HepG2 (cell line): ENCODE measurements around the gene NOBOX. TPM values are rescaled to one million over a fixed set of nuclear protein-coding genes. Genes with fewer than 3 reads are reported as not detected.
"Not testable (repeated sequence)": the region's sequence is repeated elsewhere in the genome, so short reads cannot be mapped to it uniquely, and the experiment has no call there.

ENCODE experiments used
- ATAC-seq: fragments of 200-7000 bp; cut with Tn5 transposase; 3 replicates; pipeline ENCODE4 v1.9.1; 2020; ENCODE audit warnings: mild to moderate bottlenecking, moderate library complexity
- BruUV-seq: library from RNA; stranded (reverse); fragments of 400-500 nt; replicated peaks from 2 replicates; lab custom pipeline; 2021; lab: Mats Ljungman, UMichigan
- CTCF ChIA-PET: fragments of 300-600 bp; formaldehyde crosslinking; extraction: SDS; loops from one replicate; lab custom pipeline; 2021; ENCODE audit warnings: low total read pairs, inconsistent platforms, low intra/inter-chr PET ratio; lab: Yijun Ruan, JAX
- POLR2A ChIA-PET: fragments of 350-600 bp; sonication (Branson Sonifier 250); formaldehyde crosslinking; loops from one replicate; lab custom pipeline; 2020; ENCODE audit warnings: antibody characterized with exemption, inconsistent platforms; lab: Yijun Ruan, JAX
- DNase-seq: peaks from one replicate; pipeline ENCODE4 v3.0.0-alpha.2; 2015; ENCODE audit warnings: low spot score
- FAIRE-seq: peaks from 3 replicates; lab custom pipeline; 2011; peaks lifted over from hg19 to GRCh38; lab: Jason Lieb, UNC
- H2AFZ ChIP-seq: one replicate; pipeline ENCODE4 v1.6.1; 2011; ENCODE audit warnings: low read length, inconsistent platforms
- H3K27ac ChIP-seq: fragments of 300-600 bp; 3 replicates; pipeline ENCODE4 v1.8.0; 2011; ENCODE audit warnings: mixed run types, mild to moderate bottlenecking, mixed read lengths, low read length, inconsistent platforms; ENCODE audit not compliant: insufficient read depth; ENCODE audit errors: extremely low read length
- H3K27me3 ChIP-seq, 2 experiments: fragments of 200-600 bp in 1 of 2; 2 replicates in 1 of 2; 3 replicates in 1 of 2; pipeline versions ENCODE4 v1.6.0 to v1.8.0; 2011; ENCODE audit warnings: low read length in 2 of 2, mild to moderate bottlenecking in 2 of 2, moderate library complexity in 2 of 2, inconsistent platforms in 1 of 2; ENCODE audit not compliant: insufficient read depth in 2 of 2, control insufficient read depth in 1 of 2
- H3K36me3 ChIP-seq, 2 experiments: fragments of 200-600 bp in 1 of 2; replicated peaks in 1 of 2; 2 replicates in 1 of 2; 3 replicates in 1 of 2; pipeline versions ENCODE4 v1.5.1 to v1.8.0; 2011; ENCODE audit warnings: low read length in 2 of 2, inconsistent platforms in 1 of 2; ENCODE audit not compliant: insufficient read depth in 2 of 2, control insufficient read depth in 1 of 2
- H3K4me1 ChIP-seq: 2 replicates; pipeline ENCODE4 v1.5.1; 2012; ENCODE audit warnings: low read length, inconsistent platforms; ENCODE audit not compliant: insufficient read depth
- H3K4me2 ChIP-seq: 2 replicates; pipeline ENCODE4 v1.6.0; 2011; ENCODE audit warnings: low read depth, low read length, inconsistent platforms
- H3K4me3 ChIP-seq, 3 experiments: fragments of 200-600 bp in 1 of 3; sonication (generic), shearing (Covaris generic) in 1 of 3; replicated peaks in 1 of 3; 2 replicates each; pipeline ENCODE4 v1.5.1; 2011 to 2016; ENCODE audit warnings: low read length in 3 of 3, inconsistent platforms in 2 of 3, low read depth in 2 of 3, mild to moderate bottlenecking in 2 of 3, control low read depth in 1 of 3, mixed read lengths in 1 of 3; ENCODE audit not compliant: insufficient read depth in 1 of 3
- H3K79me2 ChIP-seq: one replicate; pipeline ENCODE4 v1.6.1; 2011; ENCODE audit warnings: low read length, inconsistent platforms; ENCODE audit not compliant: insufficient read depth
- H3K9ac ChIP-seq: 2 replicates; pipeline ENCODE4 v1.6.0; 2011; ENCODE audit warnings: mild to moderate bottlenecking, low read depth, low read length, inconsistent platforms; ENCODE audit not compliant: insufficient read depth
- H3K9me3 ChIP-seq: 2 replicates; pipeline ENCODE4 v1.5.1; 2012; ENCODE audit warnings: mild to moderate bottlenecking, low read length
- H4K20me1 ChIP-seq: 2 replicates; pipeline ENCODE4 v1.6.0; 2011; ENCODE audit warnings: inconsistent platforms, mild to moderate bottlenecking, low read length, moderate library complexity; ENCODE audit not compliant: insufficient read depth
- CBX1 ChIP-seq: IDR thresholded peaks from one replicate; pipeline ENCODE4 v1.6.1; 2016; ENCODE audit warnings: antibody characterized with exemption, low read depth
- CCAR2 ChIP-seq: fragments of 200-400 bp; formaldehyde crosslinking; optimal IDR thresholded peaks from 2 replicates; pipeline ENCODE3; 2018; ENCODE audit warnings: low read depth, mild to moderate bottlenecking, low read length, moderate library complexity
- CENPX ChIP-seq: sonication (generic); formaldehyde crosslinking; IDR thresholded peaks from 2 replicates; pipeline ENCODE4 v1.9.0; 2021; ENCODE audit warnings: mild to moderate bottlenecking, missing genetic modification reagents, moderate library complexity
- HDAC6 ChIP-seq: fragments of 200-600 bp; sonication (generic); IDR thresholded peaks from 2 replicates; pipeline ENCODE4 v1.7.0; 2017; ENCODE audit warnings: mild to moderate bottlenecking, antibody characterized with exemption, low read length, low read depth
- MEIS1 ChIP-seq: sonication (generic); formaldehyde crosslinking; IDR thresholded peaks from 2 replicates; pipeline ENCODE4 v1.9.0; 2021; ENCODE audit warnings: mild to moderate bottlenecking, missing genetic modification reagents, moderate library complexity, borderline replicate concordance
- NR3C1 ChIP-seq: sonication (generic); formaldehyde crosslinking; IDR thresholded peaks from 2 replicates; pipeline ENCODE4 v1.4.0; 2020; ENCODE audit warnings: missing genetic modification reagents
- SETDB1 ChIP-seq: sonication (generic); formaldehyde crosslinking; IDR thresholded peaks from 2 replicates; pipeline ENCODE4 v1.5.1; 2020; ENCODE audit warnings: missing genetic modification reagents, mild to moderate bottlenecking, borderline replicate concordance
- SOX6 ChIP-seq, 2 experiments: fragments of 450-650 bp in 1 of 2; sonication (generic) in 1 of 2; formaldehyde crosslinking in 1 of 2; IDR thresholded peaks; 2 replicates each; pipeline versions ENCODE4 v1.4.0 to v1.6.1; 2017 to 2020; ENCODE audit warnings: antibody characterized with exemption in 1 of 2, mild to moderate bottlenecking in 1 of 2, missing genetic modification reagents in 1 of 2
- STAG1 ChIP-seq: sonication (generic); formaldehyde crosslinking; IDR thresholded peaks from 2 replicates; pipeline ENCODE4 v1.4.0; 2020; ENCODE audit warnings: missing genetic modification reagents
- YEATS4 ChIP-seq: sonication (generic); formaldehyde crosslinking; IDR thresholded peaks from 2 replicates; pipeline ENCODE4 v1.4.0; 2020; ENCODE audit warnings: missing genetic modification reagents, borderline replicate concordance
- ZNF34 ChIP-seq: sonication (generic); formaldehyde crosslinking; IDR thresholded peaks from 2 replicates; pipeline ENCODE4 v1.4.0; 2020; ENCODE audit warnings: mild to moderate bottlenecking, missing genetic modification reagents, borderline replicate concordance
- ZNF589 ChIP-seq: sonication (generic); formaldehyde crosslinking; conservative IDR thresholded peaks from 2 replicates; pipeline ENCODE4 v1.8.0; 2022; ENCODE audit warnings: mild to moderate bottlenecking, moderate library complexity, missing genetic modification reagents
- ZNF776 ChIP-seq: sonication (generic); formaldehyde crosslinking; IDR thresholded peaks from 2 replicates; pipeline ENCODE4 v1.4.0; 2020; ENCODE audit warnings: mild to moderate bottlenecking, missing genetic modification reagents
- ZNF850 ChIP-seq: sonication (generic); formaldehyde crosslinking; conservative IDR thresholded peaks from 2 replicates; pipeline ENCODE4 v1.9.0; 2021; ENCODE audit warnings: mild to moderate bottlenecking, missing genetic modification reagents
- ZNF891 ChIP-seq: sonication (generic); formaldehyde crosslinking; IDR thresholded peaks from 2 replicates; pipeline ENCODE4 v1.5.0; 2020; ENCODE audit warnings: mild to moderate bottlenecking, missing genetic modification reagents
- ZSCAN22 ChIP-seq: sonication (generic); formaldehyde crosslinking; IDR thresholded peaks from 2 replicates; pipeline ENCODE4 v1.4.0; 2020; ENCODE audit warnings: mild to moderate bottlenecking, missing genetic modification reagents
- WGBS: methylation state at CpG from one replicate; pipeline ENCODE4 v1.1.6; 2017; ENCODE audit warnings: low lambda C conversion rate; 5-methylcytosine and 5-hydroxymethylcytosine counted together
- in situ Hi-C: cut with HindIII; loops from 2 replicates; pipeline ENCODE4 v1.10.0; 2017; ENCODE audit warnings: low pct_unique_long_range_greater_than_20kb; ENCODE audit not compliant: extremely low pct_ligation_motif_present
- intact Hi-C: fragments of 100-400 bp; cut with micrococcal nuclease; formaldehyde crosslinking; loops from one replicate; pipeline ENCODE4 v1.10.0; 2022; ENCODE audit not compliant: unreplicated experiment
- polyA plus RNA-seq, 8 experiments: library from polyadenylated mRNA; depleted of rRNA in 3 of 8; stranded (reverse) in 7 of 8; unstranded in 1 of 8; fragments of >200 nt; fragmentation: Illumina TruSeq in 4 of 8; extraction: Trizol in 4 of 8; gene quantifications; 2 replicates each; pipeline versions ENCODE4 v1.2.1 to v1.2.3, GENCODE V29; 2011 to 2016; ENCODE audit warnings: low read depth in 4 of 8, missing spikeins in 1 of 8, mixed read lengths in 1 of 8; ENCODE audit not compliant: insufficient read depth in 1 of 8
- total RNA-seq, 5 experiments: library from RNA; depleted of rRNA; stranded (reverse); fragments of >200 nt; fragmentation: Illumina TruSeq; extraction: Trizol; gene quantifications; 2 replicates each; pipeline ENCODE4 v1.2.3, GENCODE V29; 2016; ENCODE audit warnings: low read depth in 1 of 5
- TF ChIP-seq, protein P1 (sequence below): IDR thresholded peaks from 2 replicates; pipeline ENCODE4 v1.6.1; 2016; ENCODE audit warnings: missing compliant biosample characterization, missing genetic modification reagents, borderline replicate concordance
- TF ChIP-seq, protein P2 (sequence below): sonication (generic); formaldehyde crosslinking; IDR thresholded peaks from 2 replicates; pipeline ENCODE4 v1.5.0; 2020; ENCODE audit warnings: mild to moderate bottlenecking, missing genetic modification reagents

NOBOX gene
- total and polyA plus RNA-seq, 2 of the 13 experiments (the other 11 are each of a cell fraction or from before 2014, with no cell fraction given): not detected

DNA sequence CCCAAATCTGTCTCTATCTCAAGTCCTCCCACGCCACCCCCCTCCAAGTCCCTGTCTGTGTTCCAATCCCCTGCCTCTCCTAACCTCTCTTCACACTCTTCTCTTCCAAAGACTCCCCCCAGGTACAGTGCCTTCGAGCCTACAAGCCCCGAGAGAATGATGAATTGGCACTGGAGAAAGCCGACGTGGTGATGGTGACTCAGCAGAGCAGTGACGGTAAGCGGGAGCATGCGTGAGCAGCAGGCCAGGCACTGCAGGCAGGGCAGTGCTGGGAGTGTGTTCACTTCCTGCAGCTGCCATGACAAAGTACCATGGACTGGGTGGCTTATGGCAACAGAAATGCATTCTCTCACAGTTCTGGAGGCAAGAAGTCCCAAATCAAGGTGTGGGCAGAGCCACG is 24.8 kb downstream of the NOBOX start:
- intact Hi-C loops (no loop called here), in situ Hi-C loops (loop anchor here (25.0 kb wide), 1 partner anchor 491 kb away; no protein-coding TSS in a partner anchor)
- CTCF ChIA-PET: no interaction called here
- H2AFZ ChIP-seq: no peak overlapping the region
- H3K9ac ChIP-seq: no peak overlapping the region
- POLR2A ChIA-PET: no interaction called here
- H3K4me1 ChIP-seq: no peaks in the 10 kb centered on the region
- DNase-seq (no peak), FAIRE-seq (no peak), ATAC-seq (no peak)
- no peak overlapping the region for H3K4me2 ChIP-seq
- no peak overlapping the region for H3K4me3 ChIP-seq
- H3K27ac ChIP-seq: no peak overlapping the region
- no peaks in the 10 kb centered on the region for H4K20me1 ChIP-seq
- no peaks in the 10 kb centered on the region for H3K9me3 ChIP-seq
- BruUV-seq: no TSS peak
- TF ChIP-seq HDAC6 (no peak), YEATS4 (no peak), NR3C1 (CRISPR knock-in tag) (no peak), ZNF776 (no peak), CCAR2 (no peak), ZNF891 (CRISPR knock-in tag) (no peak), STAG1 (CRISPR knock-in tag) (no peak), CENPX (CRISPR knock-in tag) (no peak), ZSCAN22 (CRISPR knock-in tag) (no peak), ZNF850 (CRISPR knock-in tag) (no peak), CBX1 (no peak), ZNF34 (CRISPR knock-in tag) (no peak), SOX6 (IDR thresholded peaks at IDR 0.05) (no peak), SOX6 (CRISPR knock-in tag; IDR thresholded peaks at IDR 0.05) (no peak), SETDB1 (CRISPR knock-in tag) (no peak), MEIS1 (CRISPR knock-in tag) (no peak), ZNF589 (CRISPR knock-in tag) (no peak)
- TF ChIP-seq, protein P1, sequence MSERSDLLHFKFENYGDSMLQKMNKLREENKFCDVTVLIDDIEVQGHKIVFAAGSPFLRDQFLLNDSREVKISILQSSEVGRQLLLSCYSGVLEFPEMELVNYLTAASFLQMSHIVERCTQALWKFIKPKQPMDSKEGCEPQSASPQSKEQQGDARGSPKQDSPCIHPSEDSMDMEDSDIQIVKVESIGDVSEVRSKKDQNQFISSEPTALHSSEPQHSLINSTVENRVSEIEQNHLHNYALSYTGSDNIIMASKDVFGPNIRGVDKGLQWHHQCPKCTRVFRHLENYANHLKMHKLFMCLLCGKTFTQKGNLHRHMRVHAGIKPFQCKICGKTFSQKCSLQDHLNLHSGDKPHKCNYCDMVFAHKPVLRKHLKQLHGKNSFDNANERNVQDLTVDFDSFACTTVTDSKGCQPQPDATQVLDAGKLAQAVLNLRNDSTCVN (CRISPR knock-in tag): no peak
- TF ChIP-seq, protein P2, sequence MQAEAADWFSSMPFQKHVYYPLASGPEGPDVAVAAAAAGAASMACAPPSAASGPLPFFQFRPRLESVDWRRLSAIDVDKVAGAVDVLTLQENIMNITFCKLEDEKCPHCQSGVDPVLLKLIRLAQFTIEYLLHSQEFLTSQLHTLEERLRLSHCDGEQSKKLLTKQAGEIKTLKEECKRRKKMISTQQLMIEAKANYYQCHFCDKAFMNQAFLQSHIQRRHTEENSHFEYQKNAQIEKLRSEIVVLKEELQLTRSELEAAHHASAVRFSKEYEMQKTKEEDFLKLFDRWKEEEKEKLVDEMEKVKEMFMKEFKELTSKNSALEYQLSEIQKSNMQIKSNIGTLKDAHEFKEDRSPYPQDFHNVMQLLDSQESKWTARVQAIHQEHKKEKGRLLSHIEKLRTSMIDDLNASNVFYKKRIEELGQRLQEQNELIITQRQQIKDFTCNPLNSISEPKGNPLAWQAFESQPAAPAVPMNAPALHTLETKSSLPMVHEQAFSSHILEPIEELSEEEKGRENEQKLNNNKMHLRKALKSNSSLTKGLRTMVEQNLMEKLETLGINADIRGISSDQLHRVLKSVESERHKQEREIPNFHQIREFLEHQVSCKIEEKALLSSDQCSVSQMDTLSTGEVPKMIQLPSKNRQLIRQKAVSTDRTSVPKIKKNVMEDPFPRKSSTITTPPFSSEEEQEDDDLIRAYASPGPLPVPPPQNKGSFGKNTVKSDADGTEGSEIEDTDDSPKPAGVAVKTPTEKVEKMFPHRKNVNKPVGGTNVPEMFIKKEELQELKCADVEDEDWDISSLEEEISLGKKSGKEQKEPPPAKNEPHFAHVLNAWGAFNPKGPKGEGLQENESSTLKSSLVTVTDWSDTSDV: no peak
- no peaks in the 10 kb centered on the region for H3K36me3 ChIP-seq
- no peaks in the 10 kb centered on the region for H3K27me3 ChIP-seq
- WGBS: 69% methylated on average over 9 of the region's 9 CpGs
- no peaks in the 10 kb centered on the region for H3K79me2 ChIP-seq

DNA sequence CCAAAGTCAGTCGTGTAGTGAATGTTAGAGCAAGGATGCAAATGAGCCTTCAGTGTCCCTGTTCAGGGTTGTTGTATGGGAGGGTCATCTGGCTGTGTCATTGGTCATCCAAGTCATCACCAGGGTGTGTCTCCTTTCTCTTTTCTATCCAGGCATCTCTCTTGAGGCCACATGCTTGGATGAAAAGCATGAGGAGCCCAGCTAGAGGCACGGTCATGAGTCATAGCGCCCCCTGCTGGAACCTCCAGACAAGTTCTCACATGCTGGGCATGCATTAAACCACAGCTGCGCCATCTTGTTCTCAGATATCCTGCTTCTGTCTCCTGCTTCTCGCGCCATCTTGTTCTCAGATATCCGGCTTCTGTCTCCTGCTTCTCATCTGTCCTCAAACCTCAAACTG is 34.3 kb downstream of the NOBOX start:
- intact Hi-C loops, H2AFZ ChIP-seq, H3K4me3 ChIP-seq, FAIRE-seq, DNase-seq, H3K4me1 ChIP-seq, BruUV-seq, H3K9me3 ChIP-seq, H3K36me3 ChIP-seq, H3K27me3 ChIP-seq, H3K9ac ChIP-seq, CTCF ChIA-PET, H3K27ac ChIP-seq, H4K20me1 ChIP-seq, H3K4me2 ChIP-seq, in situ Hi-C loops, H3K79me2 ChIP-seq, POLR2A ChIA-PET, ATAC-seq: not testable (repeated sequence)
- WGBS: 72% methylated on average over 4 of the region's 7 CpGs
